HG03457 (cell line): ENCODE results near the gene SLC35G6.
"Not testable (repeated sequence)": the region's sequence is repeated elsewhere in the genome, so short reads cannot be mapped to it uniquely, and the experiment has no call there.

Experiments
- ATAC-seq: cut with Tn5 transposase; IDR thresholded peaks from one replicate; pipeline ENCODE4 v1.9.1; 2021; ENCODE audit warnings: moderate number of reproducible peaks; ENCODE audit not compliant: unreplicated experiment

The SLC35G6 gene

DNA sequence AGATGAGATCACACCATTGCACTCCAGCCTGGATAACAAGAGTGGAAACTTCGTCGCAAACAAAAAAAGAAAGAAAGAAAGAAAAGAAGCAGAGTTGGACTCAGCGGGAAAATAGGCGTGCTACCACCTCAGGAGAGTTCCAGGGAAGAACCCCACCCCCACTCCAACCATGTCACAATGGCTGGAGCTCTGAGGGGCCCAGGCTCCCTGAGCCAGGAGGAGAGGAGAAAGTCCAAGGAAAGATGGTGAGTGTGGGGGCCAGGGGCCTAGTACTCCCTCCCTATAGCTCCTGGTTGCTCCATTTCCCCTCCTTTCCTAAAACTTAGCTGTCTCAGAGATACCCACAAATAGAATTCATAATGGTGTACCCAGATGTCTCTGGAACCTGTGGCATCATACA, at the start of gene SLC35G6:
TSS of gene SLC35G6 (plus strand) at position 172 of the 400 bp plus-strand sequence. CDS start at position 243, 71 bp downstream.
- ATAC-seq = not testable (repeated sequence)

DNA sequence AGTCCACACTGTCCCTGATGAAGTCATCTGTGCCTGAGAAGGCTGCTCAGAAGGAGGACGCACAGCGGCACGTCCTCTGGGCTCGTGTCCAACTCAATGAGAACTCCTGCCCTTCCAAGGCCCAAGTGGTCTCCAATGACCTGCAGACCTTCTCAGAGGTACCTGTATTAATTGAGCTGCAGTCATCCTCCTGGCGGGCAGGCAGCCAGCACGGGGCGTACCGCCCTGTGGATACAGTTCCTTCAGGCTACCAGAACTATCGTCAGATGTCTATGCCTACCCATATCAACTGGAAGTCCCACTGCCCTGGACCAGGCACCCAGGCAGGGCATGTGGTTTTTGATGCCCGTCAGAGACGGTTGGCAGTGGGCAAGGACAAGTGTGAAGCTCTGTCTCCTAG, 49.0 kb upstream of the SLC35G6 start:
- no peak for ATAC-seq

DNA sequence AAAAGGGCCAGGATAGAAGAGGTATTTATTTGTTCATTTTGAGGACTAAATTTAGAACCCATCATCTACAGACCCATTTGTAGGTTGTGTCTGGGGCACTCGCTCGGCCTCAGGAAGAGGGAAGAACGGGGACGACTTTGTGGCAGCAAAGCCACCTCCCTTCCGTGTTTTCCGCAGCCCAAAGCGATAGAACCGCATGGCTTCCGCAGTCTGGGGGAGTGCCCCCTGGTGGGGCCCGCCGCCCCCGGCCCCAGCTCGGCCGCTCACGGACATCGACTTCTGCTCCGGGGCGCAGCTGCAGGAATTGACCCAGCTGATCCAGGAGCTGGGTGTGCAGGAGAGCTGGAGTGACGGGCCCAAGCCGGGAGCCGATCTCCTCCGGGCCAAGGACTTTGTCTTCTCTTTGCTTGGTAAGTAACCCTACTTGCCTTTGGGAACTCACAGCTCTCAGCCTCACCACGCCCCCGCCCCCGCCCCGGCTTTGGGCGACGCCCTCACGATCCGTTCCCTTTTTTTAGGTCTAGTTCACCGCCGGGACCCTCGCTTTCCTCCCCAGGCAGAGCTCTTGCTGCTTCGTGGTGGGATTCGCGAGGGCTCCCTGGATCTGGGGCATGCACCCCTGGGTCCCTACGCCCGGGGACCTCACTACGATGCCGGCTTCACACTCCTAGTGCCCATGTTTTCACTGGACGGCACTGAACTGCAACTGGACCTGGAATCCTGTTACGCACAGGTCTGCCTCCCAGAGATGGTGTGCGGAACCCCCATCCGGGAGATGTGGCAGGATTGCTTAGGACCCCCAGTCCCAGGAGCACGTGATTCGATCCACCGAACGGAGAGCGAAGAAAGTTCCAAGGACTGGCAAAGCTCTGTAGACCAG, 45.3 kb upstream of the SLC35G6 start:
- peak; percentile 4 for ATAC-seq

DNA sequence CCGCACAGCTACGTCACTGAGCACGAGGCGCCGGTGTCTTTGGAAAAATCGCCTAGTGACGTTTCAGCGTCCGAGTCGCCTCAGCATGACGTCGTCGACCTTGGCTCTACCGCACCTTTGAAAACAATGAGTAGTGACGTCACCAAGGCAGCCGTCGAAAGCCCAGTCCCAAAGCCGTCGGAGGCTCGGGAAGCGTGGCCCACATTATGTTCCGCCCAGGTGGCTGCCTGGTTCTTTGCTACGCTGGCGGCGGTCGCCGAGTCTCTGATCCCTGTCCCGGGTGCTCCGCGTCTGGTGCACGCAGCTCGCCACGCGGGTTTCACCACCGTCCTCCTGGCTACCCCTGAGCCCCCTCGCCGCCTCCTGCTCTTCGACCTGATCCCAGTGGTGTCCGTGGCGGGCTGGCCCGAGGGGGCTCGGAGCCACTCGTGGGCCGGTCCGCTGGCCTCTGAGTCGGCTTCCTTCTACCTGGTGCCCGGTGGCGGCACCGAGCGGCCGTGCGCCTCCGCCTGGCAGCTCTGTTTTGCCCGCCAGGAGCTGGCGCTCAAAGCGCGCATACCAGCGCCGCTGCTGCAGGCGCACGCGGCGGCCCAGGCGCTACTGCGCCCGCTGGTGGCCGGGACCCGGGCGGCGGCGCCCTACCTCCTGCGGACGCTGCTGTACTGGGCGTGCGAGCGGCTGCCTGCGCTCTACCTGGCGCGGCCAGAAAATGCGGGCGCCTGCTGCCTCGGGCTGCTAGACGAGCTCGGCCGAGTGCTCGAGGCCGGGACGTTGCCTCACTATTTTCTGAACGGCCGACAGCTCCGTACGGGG, 44.5 kb upstream of the SLC35G6 start:
- no peak for ATAC-seq

DNA sequence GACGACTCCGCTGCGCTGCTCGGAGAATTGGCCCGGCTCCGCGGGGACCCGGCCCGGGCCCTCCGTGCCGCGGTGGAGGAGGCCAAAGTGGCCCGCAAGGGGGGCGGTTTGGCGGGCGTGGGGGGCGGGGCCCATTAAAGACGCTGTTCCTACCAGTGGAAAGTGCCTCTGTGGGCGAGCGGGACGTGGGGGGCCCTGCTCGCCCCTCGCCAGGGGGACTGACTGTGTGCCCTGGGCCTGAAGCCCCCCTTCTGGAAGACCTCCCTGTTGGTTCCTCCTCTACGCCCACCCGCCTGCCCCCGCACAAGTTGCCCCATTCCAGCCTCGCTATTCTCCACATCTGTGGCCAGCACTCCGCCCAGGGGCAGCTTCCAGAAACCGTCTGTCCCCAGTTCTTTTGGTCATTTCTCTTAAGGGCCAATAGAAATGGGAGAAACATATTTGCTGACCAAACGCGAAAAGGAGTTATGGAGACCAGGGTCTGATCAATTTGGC, 43.8 kb upstream of the SLC35G6 start:
- ATAC-seq = no peak

DNA sequence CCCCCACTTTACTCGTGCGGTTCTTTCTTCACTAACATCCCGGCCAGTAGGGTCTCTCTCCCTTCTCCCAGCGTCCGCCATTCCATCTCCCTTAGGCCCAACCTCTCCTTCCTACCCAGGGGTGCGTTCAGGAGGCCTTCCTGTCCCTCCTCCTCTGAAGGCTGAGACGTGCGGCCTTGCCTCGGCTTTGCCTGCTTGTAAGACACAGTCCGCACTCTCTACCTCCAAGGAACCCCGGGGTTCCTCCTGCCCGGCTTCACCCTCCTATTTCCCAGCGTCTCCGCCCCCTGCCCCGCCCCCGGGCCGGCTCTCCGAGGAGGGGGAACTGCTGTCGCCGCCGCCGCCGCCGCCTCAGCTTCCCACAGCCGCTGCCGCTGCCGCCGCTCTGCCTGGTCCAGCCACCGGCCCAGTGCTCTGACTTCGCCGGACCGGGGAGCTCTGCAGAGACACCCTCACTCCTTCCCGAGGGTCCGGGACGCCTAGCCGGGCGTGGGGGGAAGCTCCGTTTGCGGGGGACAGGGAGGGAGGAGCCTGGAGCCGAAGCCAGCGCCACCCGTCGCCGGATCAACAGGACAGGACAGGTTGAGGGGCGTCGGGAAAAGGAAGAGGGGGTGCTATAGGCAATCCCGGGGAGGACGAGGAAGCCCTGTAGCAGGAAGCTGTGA, 43.2 kb upstream of the SLC35G6 start:
- ATAC-seq = no peak

DNA sequence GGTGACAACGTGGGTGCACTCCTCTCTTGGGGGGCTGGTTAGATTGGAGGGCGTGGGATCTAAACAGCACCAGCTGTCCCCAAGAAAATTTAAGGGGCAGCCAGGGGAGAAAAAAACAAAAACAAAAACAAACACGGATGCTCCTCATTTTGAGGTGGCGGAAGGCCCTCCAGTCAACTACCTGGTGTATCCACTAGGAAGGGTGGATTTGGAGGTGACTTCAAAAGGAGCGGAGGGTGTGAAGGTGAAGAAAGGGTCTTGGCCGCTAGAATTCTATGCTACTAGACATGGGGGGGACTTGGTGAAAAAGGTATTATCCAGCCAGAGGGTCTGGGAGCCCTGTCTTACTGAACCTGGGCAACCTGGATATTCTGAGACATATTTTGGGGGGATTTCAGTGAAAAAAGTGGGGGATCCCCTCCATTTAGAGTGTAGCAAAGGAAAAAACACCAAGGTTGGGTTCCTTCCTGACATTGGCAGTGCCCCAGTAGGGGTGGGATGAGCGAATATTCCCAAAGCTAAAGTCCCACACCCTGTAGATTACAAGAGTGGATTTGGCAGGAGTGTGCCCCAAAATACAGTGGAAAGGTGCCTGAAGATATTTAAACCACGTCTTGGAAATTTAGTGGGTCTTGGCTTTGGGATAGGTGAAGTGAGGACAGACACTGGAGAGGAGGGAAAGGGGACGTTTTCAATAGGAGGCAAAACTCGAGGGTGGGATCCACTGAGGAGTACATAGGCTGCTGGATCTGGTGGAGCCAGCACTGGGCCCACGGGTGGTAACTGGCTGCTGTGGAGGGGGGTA, 42.4 kb upstream of the SLC35G6 start:
- no peak for ATAC-seq

DNA sequence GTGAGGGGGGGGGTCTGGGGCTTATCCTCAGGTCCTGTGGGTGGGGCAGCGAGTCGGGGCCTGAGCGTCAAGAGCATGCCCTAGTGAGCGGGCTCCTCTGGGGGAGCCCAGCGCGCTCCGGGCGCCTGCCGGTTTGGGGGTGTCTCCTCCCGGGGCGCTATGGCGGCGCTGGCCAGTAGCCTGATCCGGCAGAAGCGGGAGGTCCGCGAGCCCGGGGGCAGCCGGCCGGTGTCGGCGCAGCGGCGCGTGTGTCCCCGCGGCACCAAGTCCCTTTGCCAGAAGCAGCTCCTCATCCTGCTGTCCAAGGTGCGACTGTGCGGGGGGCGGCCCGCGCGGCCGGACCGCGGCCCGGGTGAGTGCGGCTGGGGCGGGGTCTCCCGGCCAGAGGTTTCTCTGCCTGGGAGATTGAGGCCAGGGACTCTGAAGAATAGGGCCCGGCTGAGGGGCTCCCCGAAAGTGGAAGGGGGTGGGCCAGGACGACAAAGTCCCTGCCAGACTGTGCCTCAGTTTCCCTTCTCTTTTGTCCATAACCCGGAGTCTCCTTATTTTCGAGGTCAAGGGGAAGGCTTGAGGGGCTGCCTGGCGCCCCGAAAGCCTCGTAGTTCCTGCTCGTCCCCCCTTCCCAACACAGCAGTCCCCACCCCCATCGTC, 41.7 kb upstream of the SLC35G6 start, which contains the start of gene FGF11:
TSS of gene FGF11 (plus strand) at position 51 of the 651 bp plus-strand sequence. CDS start at position 160, 109 bp downstream.
- no peak for ATAC-seq

DNA sequence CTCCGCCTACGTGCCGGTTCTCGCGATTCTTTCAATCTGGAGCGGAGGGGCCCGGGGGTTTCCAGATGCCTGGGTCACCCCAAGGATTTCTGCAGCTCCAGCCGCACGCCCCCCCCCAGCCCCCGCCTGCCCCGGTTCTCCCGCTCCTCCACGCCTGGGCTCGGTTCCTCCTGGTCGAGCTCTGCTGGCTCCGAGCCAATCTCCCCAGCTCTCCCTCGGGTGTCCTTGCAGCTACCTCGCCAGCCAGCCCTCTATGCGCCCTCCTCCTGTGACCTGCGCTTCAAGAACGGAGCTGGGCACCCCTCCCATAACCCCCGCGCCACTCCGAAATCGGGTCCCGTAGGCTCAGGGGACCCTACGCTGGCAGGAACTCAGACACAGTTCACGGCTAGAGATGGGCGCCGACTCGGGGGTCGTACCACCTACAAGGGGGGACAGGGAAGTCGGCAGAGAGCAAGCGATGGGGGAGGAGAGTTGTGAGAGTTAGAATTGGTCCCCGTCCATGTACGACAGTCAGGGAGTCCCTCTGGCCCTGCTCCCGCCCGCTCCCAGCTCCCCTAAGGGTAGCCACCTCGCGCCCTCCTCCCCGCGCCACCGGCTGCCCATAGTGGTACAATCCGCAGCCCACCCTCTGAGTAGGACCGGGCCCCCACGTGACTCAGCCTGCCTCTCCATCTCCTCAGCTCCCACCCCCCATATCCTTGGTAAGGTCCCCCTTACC, 41.0 kb upstream of the SLC35G6 start:
- no peak for ATAC-seq

DNA sequence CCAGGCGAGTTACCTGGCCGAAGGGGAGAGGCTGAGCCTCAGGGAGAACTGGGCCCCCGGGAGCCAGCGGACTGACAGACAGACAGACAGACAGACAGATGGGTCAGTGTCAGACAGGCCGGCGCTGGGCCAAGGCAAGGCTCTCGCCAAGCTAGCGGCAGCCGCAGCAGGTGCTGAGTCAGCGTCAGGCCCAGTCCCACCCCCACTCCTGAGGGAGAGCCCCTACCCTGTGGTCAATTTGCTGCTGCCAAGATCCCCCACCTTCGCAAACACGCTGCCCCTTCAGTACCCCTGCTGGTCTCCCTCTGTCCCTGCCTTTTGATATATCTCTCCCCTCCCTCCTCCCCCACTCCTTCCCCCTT, 40.4 kb upstream of the SLC35G6 start:
- no peak for ATAC-seq

DNA sequence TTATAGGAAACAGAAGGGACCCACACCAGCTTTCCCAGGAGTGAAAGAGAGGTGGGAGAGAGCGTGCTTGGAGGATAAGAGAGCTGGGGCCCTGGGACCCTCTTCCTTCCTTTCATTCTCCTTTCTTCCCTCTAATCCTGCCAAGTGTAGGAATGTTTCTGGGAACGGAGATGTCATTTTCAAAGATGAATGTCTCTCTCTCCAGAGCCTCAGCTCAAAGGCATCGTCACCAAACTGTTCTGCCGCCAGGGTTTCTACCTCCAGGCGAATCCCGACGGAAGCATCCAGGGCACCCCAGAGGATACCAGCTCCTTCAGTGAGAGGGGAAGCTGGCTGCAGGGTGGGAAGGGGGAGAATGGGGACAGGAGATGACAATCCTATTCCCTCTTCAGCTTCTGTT, 40.0 kb upstream of the SLC35G6 start:
- no peak for ATAC-seq

DNA sequence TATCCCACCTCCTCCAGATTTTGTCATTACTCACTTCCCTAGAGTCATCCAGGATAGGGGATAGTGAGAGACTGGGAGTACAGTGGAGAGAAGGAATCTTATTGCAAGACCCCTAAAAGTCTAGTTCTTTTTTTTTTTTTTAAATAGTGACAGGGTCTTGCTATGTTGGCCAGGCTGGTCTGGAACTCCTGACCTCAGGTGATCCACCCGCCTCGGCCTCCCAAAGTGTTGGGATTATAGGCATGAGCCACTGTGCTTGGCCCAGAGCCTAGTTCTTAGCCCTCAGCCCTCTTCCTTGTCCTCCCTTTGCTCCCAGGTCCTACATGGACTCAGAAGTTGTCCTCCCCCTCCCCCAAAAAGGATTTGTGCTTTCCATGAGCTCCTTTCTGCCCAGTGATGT, 39.1 kb upstream of the SLC35G6 start:
- ATAC-seq = no peak

DNA sequence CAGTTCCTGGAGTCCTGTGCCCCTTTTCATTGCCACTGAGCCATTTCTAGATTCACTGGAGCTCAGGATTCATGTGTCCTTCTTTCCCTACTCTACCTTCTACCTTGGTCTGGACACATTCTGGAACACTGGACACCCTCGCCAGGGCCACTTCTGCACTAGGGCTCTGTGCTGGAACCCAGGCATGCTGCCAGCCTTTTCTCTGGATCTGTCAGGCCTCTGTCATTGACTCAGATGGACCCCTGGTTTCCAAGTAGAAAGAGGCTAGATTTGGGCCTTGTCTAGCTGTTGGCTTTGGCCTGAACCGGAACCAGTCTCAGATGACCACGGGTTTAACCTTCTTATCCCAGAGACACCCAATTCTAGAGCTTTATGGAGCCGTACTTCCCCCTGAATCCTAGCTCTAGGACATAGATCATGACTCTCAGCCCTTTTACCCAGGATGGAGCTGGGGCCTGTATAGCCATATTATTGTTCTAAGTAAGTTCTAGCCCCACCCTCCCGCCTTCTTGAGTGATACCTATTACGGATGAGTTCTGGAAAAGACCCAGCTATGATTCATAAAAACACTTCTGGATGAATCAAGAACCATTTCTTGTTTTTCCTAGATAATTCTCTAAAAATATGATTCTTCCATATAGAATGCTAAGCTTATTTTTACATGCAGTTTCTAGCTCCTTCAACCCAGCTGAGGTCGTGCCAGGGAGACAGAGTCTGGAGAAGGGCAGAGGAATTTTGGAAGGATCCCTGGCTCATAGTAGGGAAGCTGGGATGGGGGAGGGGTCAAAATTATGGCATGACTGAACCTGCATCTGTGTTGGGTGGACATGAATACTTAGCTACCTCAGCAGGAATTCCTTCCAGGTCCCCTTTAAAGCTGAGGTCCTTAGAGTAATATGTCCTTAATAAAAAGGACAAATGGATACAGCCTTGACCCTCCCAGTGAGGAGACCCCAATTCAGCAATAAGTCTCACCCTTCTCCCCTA, 37.5 kb upstream of the SLC35G6 start:
- no peak for ATAC-seq

DNA sequence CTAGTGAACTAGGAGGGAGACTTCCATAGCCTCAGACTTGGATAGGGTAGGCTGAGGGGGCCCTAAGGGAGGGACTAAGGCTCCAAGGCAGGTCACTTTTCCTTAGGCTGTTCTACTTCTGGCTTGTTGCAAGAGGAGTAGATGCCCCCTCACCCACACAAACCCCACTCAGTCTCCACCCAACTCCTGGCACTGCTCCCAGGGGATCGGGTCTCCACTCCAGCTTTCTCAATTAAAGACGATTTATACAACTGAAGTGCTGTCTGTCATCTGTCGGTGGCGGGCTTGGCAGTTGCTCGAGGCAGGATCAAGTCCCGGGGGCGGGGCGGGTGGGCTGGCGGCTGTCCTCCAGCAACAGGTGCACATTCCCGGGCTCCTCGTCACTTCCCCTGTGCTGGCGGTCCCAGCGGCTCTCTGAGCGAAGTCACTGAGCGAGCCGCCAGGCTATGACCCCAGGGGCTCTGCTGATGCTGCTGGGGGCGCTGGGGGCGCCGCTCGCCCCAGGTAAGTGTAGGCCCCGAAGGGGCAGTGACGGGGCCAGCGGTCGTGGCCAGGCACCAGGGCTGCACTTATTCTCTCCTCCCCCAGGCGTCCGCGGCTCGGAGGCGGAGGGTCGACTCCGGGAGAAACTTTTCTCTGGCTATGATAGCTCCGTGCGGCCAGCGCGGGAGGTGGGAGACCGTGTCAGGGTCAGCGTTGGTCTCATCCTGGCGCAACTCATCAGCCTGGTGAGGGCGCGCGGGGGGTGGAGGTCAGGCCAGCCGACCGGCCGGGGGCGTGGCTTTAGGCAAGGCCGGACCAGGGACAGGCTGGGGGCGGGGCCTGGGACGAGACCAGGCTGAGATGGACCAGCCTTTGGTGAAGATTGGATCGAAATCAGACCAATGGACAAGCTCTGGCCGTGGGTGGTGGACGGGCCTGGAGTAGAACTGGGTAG, 36.3 kb upstream of the SLC35G6 start, which contains the start of gene CHRNB1:
TSS of gene CHRNB1 (plus strand) at position 380 of the 937 bp plus-strand sequence. CDS start at position 447, 67 bp downstream.
- ATAC-seq = no peak

DNA sequence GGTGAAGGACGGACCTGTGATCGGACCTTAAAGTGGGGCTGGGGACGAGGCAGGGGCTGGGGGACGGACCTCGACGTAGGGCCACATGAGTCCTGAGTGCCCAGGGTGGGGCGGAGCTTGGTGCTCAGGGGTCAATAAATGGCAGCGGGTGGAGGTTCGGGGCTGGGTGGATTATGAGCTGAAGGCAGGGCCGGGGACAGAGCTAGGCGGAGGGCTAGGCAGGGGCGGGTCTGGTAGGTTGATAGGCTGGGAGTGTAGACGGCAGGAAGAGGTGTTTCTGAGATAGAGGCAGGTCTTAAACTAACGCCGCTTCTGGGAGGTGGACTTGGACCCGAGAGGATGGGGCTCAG, 35.7 kb upstream of the SLC35G6 start:
- ATAC-seq = no peak

DNA sequence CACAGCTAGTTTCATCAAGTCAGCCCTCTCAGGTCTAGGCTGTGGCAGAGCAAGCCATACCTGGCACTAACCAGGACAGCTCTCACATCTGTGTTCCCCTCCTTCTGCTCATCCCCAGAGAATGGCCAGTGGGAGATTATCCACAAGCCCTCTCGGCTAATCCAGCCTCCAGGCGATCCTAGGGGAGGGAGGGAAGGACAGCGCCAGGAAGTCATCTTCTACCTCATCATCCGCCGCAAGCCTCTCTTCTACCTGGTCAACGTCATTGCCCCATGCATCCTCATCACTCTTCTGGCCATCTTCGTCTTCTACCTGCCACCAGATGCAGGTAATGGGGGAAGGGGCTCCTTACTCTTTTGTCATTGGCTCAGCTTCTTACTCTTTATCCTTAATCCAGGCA, 32.8 kb upstream of the SLC35G6 start:
- no peak for ATAC-seq
